Mammary epithelial cell (primary cell): ENCODE measurements around the gene MIXL1.

ENCODE experiments used
- EZH2 ChIP-seq: IDR thresholded peaks from 2 replicates; pipeline ENCODE4 v1.6.1; 2012; ENCODE audit warnings: low read length, inconsistent platforms, borderline replicate concordance
- TF ChIP-seq, protein P1 (sequence below), 2 donors: IDR thresholded peaks in 1 of 2; conservative IDR thresholded peaks in 1 of 2; 2 replicates each; pipeline ENCODE4 v1.5.1; 2011 to 2012; ENCODE audit warnings: inconsistent platforms in 2 of 2, low read length in 2 of 2, mild to moderate bottlenecking in 2 of 2, control low read depth in 1 of 2, low read depth in 1 of 2; ENCODE audit not compliant: insufficient read depth in 1 of 2; ENCODE audit errors: extremely low read depth in 1 of 2

DNA sequence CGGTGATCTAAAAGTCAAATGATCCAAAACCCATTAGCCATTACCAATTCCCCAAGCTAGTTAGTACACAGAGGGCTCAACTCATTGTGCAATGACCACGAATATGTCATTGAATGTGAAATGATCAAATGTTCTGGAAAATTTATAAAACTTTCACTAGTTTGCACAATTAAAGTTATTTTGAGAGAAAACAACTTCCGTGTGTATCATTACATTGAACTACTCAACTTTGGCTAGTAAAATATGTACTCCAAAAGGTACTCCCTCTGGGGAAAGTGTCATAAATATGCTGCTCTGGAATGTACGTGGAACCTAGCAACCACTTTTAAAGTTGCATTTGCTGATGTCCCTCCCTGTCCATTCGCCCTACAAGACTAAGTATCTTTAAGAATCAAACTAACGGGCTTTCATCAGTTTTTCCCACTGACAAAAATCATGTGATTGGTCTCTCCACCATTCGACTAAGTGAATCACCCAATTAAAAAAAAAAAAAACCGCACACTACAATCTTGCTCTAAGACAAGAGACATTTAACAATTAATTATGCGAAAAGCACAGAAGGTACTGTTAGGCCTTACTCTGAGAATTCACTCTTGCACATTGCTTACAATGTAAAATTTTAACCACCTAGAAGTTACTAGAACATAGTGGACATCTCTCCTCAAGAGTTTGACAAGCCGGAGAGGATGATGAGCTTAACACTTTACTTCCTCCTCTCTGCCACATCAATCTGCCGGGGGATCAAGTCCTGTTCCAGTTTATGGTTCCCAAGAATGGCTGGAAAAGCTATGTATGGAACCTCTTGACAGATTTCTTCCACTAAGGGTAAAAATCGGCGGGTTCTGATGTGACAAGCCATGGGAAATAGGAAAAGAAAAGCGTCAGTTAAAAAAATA lies 38.1 kb upstream of the MIXL1 start:
- TF ChIP-seq, protein P1, sequence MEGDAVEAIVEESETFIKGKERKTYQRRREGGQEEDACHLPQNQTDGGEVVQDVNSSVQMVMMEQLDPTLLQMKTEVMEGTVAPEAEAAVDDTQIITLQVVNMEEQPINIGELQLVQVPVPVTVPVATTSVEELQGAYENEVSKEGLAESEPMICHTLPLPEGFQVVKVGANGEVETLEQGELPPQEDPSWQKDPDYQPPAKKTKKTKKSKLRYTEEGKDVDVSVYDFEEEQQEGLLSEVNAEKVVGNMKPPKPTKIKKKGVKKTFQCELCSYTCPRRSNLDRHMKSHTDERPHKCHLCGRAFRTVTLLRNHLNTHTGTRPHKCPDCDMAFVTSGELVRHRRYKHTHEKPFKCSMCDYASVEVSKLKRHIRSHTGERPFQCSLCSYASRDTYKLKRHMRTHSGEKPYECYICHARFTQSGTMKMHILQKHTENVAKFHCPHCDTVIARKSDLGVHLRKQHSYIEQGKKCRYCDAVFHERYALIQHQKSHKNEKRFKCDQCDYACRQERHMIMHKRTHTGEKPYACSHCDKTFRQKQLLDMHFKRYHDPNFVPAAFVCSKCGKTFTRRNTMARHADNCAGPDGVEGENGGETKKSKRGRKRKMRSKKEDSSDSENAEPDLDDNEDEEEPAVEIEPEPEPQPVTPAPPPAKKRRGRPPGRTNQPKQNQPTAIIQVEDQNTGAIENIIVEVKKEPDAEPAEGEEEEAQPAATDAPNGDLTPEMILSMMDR (conservative IDR thresholded peaks at IDR 0.05 in 1 of 2, IDR thresholded peaks at IDR 0.05 in 1 of 2; ENCODE audit: extremely low read depth in 1 of 2, insufficient read depth in 1 of 2, low read depth in 1 of 2, low read length in 2 of 2), result no peak
- no peak for TF ChIP-seq EZH2
